Hematopoietic multipotent progenitor cell treated with erythropoietin and hydrocortisone succinate and interleukin-3 and kit ligand, for 17 days (in vitro differentiated cells): Measurements from ENCODE around the gene OR6C65.
"Not testable (repeated sequence)": the region's sequence is repeated elsewhere in the genome, so short reads cannot be mapped to it uniquely, and the experiment has no call there.

Experiments used
- DNase-seq: peaks from one replicate; pipeline ENCODE4 v3.0.0-alpha.2; 2015; ENCODE audit warnings: low spot score

The OR6C65 gene

DNA sequence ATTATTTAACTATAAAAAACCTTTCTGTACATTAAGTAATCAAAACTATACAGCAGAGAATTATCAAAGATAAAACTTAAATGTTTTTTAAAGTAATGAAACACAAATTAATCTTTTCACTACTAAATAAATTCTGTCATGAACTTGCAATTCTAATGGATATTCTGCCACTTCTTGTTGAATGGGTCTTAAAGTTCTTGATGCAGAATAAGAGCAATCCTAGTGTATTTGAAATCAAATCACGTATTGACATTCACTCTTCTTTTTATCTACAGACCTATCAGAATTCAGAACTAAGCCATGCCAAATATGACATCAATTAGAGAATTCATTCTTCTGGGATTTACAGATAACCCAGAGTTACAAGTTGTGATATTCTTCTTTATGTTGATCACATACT lies at the start of gene OR6C65:
OR6C65 (plus strand) TSS at position 301 of the 400 bp plus-strand sequence; CDS start at position 301, 0 bp downstream.
- DNase-seq: no peak

DNA sequence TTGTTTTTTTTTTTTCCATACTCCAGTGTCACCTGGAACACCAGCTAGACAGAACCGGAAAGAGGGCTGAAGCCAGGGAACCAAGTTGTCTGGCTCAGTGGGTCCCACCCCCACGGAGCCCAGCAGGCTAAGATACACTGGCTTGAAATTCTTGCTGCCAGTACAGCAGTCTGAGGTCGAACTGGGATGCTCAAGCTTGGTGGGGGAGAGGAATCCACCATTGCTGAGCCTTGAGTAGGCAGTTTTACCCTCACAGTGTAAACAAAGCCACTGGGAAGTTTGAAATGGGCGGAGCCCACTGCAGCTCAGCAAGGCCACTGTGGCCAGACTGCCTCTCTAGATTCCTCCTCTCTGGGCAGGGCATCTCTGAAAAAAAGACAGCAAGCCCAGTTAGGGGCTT lies 45.0 kb upstream of the OR6C65 start:
- not testable (repeated sequence) for DNase-seq

DNA sequence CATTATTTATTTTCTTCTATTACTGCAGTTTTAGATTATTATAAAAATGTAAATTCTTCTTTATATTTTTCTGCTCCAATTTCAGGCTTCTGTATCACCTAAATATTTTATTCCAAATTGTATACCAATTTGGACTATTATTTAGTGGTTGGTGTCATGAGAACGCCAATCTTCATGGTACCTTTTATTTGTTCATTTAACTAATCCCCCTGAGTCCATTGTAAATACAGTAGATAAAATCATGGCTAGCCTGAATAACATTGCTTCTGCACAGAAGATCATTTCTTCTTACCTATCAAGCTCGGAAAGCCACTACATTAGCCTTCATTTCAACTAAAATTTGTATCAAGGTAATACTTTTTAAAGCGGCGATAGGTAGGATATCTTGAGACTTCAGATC lies 37.7 kb upstream of the OR6C65 start, which contains the start of gene OR6C75:
OR6C75 (plus strand) TSS at position 301 of the 400 bp plus-strand sequence. CDS start 2,136 bp downstream, outside the sequence.
- DNase-seq: no peak

DNA sequence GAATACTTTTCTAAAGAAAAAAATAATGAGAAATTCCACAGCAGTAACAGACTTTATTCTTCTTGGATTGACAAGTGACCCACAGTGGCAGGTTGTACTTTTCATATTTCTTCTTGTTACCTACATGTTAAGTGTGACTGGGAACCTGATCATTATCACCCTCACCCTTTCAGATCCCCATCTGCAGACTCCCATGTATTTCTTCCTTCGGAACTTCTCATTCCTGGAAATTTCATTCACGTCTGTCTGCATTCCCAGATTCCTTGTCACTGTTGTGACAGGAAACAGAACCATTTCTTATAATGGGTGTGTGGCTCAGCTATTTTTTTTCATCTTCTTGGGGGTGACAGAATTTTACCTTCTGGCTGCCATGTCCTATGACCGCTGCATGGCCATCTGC lies 35.2 kb upstream of the OR6C65 start:
- DNase-seq: no peak

DNA sequence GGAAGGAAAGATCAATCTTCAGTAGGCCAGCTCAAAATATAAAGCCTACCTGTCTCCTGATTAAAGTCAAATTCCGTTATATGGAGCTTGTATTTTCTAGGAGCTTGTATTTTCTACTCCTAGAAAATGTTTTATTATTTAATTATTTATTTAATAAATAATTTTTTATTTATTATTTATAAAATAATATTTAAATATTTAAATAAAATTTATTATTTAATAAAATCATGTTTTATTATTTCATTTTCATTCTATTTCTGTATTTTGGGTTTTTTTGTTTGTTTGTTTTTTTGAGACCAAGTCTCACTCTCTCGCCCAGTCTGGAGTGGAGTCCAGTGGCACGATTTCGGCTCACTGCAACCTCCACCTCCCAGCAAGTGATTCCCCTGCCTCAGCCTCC lies 27.8 kb upstream of the OR6C65 start:
- no peak for DNase-seq

DNA sequence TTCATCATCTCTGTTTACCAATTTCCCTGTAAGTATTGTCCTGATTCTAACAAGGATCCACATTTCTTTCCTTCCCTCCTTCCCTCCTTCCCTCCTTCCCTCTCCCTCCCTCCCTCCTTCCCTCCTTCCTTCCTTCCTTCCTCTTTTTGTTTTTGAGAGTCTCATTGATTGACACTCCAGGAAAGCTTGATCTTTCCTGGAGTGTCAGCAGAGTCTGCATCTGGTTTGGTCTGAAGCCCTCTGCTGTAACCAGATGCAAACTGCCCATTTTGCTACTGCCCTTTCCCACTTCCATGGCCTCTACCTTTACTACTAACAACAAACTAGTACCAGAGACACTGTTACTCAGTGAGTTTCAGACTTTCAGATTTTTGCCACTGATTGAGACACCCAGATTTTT lies 14.4 kb upstream of the OR6C65 start:
- DNase-seq: no peak

DNA sequence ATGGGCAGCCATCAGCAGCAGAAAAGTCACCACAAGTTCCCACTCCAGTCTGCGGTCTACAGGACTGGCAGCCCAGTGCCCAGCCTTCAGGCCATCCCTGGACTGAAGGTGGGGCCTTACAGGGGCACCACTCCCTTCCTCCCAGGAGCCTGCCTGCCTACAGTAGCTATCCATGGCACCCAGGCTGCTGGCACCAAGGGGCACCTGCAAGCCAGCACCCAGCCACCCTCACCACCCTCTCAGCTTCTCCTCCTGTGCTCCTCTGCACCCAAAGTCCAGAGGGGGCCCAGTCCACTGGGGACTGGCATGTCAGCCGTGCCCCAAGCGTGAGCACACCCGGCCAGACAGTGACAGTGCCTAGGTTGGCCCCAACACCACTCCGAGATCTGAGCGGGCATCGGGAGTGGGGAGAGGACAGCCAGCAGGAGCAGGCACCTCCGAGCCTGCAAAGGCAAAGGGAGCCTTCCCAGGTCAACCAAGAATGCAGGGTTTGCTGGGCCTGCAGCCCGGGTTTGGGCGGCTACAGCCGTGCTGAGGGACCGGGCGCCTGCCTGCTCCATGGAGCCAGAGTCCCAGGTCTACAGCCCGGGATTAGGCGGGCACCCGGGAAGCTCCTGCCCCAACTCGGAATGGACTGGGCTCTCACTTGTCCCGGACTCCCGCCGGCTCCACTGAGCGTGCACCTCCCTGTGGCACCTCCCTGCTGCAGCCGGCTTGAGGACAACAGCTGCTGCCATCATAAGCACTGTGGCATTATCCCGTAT lies 8.1 kb upstream of the OR6C65 start:
- no peak for DNase-seq

DNA sequence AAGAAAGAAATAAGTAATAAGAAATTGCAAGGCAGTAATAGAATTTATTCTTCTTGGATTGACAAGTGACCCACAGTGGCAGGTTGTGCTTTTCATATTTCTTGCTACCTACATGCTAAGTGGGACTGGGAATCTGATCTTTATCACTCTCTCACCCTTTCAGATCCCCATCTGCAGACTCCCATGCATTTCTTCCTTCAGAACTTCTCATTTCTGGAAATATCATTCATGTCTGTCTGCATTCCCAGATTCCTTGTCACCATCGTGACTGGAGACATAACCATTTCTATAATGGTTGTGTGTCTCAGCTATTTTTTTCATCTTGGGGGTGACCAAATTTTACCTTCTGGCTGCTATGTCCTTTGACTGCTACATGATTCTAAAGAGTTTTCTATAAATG lies 4.0 kb upstream of the OR6C65 start:
- DNase-seq: no peak

DNA sequence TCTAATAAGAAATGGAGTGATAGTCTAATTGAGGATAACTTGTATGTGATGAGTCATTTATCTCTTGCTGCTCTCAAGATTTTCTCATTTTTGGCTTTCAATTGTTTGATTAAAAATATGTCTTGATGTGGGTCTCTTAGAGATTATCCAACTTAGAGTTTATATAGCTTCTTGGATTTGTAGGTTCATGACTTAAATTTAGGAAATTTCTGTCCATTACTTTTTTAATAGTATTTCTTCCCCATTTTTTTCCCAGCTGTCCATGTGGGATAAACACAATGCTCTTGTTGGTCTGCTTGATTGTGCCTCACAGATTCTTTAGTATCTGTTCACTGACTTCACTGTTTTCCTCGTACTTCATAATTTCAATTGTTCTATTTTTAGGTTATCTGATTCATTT lies 7.5 kb downstream of the OR6C65 start:
- DNase-seq: no peak

DNA sequence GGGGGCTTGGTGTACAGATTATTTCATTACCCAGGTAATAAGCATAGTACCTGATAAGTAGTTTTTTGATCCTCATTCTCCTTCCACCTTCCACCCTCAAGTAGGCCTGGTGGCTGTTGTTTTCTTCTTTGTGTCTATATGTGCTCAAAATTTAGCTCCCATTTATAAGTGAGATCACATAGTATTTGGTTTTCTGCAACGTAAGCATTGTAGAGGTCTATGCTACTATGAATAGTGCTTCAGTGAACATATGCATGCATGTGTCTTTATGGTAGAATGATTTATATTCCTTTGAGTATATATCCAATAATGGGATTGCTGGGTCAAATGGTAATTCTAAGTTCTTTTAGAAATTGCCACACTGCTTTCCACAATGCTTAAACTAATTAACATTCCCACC lies 8.8 kb downstream of the OR6C65 start:
- DNase-seq: not testable (repeated sequence)

DNA sequence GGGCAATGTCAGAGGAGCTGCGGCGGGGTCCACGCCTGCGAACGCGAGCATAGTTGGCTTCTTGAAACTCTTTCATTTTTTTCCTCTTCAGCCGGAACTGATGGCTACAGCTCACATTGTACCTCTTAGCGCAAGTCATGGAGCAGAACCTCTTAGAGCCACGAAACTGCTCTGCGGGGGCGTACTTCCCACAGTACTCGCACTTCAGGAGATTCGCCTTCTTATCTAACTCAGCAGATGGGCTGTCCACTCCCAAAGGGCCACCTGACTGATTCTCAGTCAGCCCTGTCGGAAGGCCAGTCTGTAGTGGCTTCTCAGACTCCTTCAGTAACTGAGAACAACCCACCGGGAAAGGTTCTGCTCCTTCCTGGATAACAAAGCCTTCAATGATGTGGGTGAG lies 11.8 kb downstream of the OR6C65 start:
- DNase-seq: not testable (repeated sequence)

DNA sequence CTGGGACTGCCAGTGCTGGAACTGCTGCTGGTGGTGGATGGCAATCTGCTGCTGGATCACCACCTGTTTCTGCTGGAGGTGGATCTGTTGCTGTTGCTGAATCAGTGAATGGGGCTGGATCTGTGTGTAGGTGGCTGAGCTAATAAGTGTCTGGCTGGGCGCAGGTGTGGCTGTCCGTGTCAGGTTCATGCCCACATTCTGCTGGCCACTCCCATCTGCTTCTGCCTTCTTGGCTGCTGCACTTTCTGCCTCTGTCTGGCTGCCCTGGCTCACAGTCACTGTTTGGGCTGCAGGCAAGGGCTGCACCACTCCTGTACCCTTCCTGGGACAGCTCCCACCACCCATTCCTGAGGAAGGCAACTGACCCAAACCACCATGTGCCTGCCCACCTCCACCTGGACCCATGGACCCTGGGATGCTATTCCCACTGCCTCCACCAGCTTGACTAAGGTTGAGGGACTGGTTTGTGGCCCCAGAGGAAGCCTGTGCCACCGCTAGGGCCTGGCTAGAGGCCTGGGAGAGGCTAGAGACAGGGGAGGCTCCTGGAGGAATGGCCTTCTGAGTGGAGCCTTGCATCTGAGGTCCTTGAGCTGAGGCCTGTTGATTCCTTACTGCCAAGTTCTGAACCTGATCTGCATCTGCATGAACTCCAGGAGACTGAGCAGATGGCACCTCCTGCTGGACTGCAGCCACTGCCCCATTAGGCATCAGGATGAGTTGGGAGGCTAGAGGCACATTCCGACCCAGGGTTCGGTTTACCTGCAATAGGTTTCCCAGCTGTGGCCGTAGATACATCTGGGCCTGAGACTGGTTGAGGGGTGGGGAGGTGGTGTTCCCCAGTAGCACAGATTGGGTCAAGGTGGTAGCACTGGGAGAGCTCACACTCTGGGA lies 13.4 kb downstream of the OR6C65 start:
- DNase-seq: not testable (repeated sequence)

DNA sequence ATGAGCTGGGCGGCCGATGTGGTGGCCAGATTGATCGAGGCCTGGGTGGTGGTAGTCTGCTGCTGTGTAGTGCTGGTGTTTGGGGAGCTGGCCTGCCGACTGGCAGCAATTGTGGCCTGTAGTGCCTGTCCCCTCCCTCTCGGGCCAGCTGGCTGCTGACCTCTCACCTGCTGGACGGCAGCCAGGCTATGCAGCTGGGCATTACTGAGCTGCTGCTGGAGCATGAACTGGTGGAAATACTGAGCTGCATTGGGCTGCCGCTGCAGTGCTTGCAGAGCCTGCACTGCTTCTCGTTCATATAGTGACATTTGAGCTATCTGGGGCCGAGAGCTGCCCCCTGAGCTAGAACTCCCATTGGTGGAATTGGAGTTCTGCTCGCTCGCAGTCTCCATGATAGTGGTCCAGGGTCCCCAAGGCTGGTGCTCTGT lies 14.1 kb downstream of the OR6C65 start:
- DNase-seq: not testable (repeated sequence)

DNA sequence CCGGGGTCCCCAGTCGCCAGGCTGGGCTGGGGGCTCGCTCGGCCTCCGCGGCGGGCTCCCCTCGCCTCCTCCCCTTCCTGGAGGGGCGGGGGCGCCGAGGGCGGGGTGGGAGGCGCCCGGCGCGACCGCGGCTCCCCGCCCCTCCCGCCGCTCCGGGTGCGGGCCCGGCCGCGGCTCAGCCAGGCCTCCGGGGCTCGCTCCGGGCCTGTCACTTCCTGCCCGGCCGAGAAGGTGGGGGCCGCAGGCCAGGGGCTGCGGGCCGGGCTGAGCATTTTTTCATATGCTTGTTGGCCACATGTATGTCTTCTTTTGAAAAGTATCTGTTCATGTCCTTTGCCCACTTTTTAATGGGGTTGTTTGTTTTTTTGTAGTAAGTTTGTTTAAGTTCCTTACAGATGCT lies 14.6 kb downstream of the OR6C65 start:
- DNase-seq: not testable (repeated sequence)

DNA sequence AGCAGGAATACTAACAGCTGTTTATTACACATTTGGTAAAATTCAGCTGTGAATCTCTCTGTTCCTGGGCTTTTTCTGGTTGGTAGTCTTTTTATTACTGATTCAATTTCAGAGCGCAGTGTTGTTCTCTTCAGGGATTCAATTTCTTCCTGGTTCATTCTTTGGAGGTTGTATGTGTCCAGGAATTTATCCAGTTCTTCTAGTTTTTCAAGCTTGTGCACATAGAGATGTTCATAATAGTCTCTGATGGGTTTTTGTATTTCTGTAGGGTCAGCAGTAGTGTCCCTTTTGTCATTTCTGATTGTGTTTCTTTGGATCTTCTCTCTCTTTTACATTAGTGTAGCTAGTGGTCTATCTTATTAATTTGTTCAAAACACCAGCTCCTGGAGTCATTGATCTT lies 16.6 kb downstream of the OR6C65 start:
- DNase-seq: no peak

DNA sequence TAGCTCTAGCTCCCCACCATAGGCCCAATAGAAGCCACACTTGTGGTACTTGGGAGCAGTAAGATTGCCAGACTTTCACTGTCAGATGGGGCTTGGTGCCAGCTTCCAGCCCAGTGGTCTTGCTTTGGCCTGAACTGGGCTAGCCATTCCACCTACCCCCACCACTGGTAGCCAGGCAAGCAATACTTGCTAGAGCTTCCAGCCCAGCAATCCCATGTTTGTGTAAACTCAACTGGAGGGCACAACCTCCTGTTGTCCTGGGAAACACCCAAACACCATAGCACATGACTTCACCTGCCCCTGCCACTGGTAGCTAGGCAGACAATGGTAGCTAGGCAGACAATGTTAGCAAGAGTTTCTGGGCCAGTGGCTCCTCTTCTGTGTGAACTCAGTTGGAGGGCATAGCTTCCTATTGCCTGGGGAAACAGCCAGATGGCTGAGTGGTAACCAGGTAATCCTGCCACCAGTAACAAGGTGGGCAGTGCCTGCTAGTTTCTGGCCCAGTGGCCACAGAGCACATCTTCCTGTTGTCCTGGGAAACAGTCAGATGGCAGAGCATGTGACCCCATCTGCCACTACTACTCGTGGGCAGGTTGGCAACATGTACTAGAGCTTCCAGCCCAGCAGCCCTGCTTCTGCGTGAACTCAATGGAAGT lies 20.1 kb downstream of the OR6C65 start:
- DNase-seq: no peak

DNA sequence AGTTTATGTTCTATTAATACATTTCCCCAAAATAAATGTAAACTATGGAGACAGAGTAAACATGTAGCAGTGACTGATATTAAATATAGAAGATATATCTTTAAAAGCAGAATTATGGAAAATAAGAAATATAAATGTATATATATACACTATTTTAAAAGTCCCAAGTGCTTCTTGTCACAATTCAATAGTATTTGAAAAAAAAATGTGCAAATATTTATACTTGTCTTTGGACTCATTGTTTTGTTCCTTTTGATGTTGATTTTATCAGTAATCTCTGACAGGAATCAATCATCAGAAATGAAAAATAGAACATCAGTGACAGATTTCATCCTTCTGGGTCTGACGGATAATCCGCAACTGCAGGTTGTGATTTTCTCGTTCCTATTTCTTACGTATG lies 25.6 kb downstream of the OR6C65 start, which contains the start of gene OR6C76:
OR6C76 (plus strand) TSS at position 301 of the 400 bp plus-strand sequence; CDS start at position 301, 0 bp downstream.
- no peak for DNase-seq

DNA sequence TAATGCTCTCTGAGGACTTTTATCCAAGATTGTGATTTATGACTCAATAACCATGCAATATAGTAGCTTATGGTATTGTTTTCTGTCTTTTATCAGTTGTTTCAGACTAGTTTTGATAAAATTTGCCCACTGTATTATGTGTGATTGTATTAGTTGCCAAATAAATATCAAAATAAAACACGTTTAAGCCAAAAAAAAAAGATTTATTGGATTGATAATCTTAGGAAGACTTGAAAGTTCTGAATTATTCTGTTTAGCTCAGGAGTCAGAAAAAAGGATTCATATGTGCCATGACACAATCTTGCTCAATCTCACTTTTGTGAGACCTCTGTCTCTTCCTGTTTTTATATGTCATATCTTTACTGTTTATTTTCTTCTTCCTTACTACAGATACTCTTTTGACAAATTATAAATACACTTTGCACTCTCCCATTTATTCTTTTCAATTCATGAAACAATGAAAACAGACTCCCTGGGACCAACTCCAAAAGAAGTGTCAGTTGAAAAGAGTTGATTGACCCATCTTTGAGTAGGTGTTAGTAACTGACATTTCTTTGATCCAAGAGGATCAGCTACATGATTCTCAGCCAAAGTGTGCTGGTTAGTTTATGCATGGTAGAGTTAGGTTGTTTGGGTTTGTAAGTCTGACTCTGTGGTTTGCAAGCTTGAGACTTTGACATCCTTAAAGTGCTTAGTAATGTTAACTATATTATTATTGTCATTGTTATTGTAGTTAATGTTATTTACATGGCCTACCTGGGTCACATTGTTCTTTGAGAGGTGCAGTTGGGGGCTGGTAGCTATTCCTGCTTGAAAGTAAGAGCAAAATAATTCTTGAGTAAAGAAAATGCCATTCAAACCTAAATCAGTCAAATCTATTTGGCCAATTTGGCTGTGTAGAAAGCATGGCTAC lies 28.3 kb downstream of the OR6C65 start:
- DNase-seq: no peak

DNA sequence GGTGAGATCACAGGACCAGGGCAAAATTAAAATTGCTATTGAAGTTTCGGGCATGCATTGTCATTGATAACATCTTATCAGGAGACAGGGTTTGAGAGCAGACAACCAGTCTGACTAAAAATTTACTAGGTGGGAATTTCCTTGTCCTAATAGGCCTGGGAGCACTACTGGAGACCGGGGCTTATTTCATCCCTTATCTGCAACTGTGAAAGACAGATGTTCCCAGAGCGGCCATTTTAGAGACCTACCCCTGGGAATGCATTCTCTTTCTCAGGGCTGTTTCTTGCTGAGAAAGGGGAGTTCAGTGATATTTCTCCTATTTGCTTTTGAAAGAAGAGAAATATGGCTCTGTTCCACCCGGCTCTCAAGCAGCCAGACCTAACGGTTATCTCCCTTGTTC lies 40.9 kb downstream of the OR6C65 start:
- DNase-seq: not testable (repeated sequence)

DNA sequence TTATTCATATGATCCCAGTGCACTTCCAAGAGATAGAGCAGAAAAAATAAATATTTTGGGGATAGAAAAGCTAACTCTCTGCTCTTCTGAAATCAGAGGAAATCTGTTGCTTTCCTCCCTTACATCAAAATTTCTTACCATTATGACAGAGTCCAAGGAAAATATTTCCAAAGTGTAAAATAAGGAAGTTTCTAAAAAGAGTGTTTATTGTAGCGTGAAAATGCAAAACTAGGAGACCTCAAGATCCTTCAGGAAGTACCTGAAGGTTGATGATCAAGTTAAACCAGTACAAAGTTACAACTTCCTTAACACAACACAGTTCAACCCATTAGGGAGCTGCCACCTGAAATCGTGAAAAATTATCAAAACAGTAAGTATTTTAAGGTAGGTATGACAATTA lies 43.4 kb downstream of the OR6C65 start, which contains the start of gene OR6C2:
OR6C2 (plus strand) TSS at position 301 of the 400 bp plus-strand sequence. CDS start 8,138 bp downstream, outside the sequence.
- DNase-seq: no peak

DNA sequence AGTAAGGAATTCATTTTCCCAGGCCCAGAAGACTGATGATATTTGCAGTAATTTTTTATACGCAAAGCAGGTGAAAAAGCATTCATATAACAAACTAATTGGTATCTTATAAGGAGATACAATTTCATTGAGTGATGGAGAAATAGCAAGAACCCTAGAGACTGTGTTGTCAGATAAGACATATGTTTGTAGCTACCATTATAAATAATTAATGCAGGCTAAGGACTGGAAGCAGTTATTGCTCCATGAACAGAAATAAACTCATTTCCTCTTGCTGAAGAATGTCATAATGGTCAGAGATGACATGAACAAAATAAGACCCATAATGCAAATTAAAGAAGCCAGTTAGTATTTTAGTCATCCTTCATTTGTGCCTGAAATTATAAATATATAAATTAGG lies 45.0 kb downstream of the OR6C65 start:
- no peak for DNase-seq
